CD4-positive, alpha-beta T cell (primary cell): ENCODE data around the gene ARMH3. TPM values are rescaled to one million over a fixed set of nuclear protein-coding genes. Genes with fewer than 3 reads are reported as not detected.

Experiments used
- ATAC-seq: fragments of 200-7000 bp; cut with Tn5 transposase; one replicate; pipeline ENCODE4 v1.10.0; 2022; ENCODE audit warnings: mild to moderate bottlenecking; ENCODE audit not compliant: poor library complexity
- CTCF ChIA-PET: fragments of 350-600 bp; sonication (Branson Sonifier 250); formaldehyde crosslinking; loops from one replicate; lab custom pipeline; 2021; ENCODE audit warnings: antibody characterized with exemption, inconsistent platforms; lab: Charles Lee
- POLR2A ChIA-PET: fragments of 350-600 bp; sonication (Branson Sonifier 250); formaldehyde crosslinking; loops from one replicate; lab custom pipeline; 2021; ENCODE audit warnings: antibody characterized with exemption, inconsistent platforms; lab: Charles Lee
- DNase-seq, 14 experiments: peaks; one replicate each; pipeline ENCODE4 v3.0.0-alpha.2; 2013 to 2020; ENCODE audit warnings: mixed read lengths in 2 of 14
- H3K27ac ChIP-seq, 2 donors: one replicate each; pipeline versions ENCODE4 v1.5.1 to v1.7.0; 2013; ENCODE audit warnings: low read length in 2 of 2, low read depth in 1 of 2, mild to moderate bottlenecking in 1 of 2
- H3K27me3 ChIP-seq, 2 experiments: 1 replicate in 1 of 2; 2 replicates in 1 of 2; pipeline versions ENCODE4 v1.6.1 to v1.7.0; 2013; ENCODE audit warnings: low read length in 2 of 2, control low read depth in 1 of 2, mild to moderate bottlenecking in 1 of 2, moderate library complexity in 1 of 2; ENCODE audit not compliant: insufficient read depth in 2 of 2, control insufficient read depth in 1 of 2
- H3K36me3 ChIP-seq: one replicate; pipeline ENCODE4 v1.6.1; 2013; ENCODE audit warnings: low read length, control low read depth; ENCODE audit not compliant: insufficient read depth
- H3K4me1 ChIP-seq: one replicate; pipeline ENCODE4 v1.6.1; 2013; ENCODE audit warnings: low read length, control low read depth; ENCODE audit not compliant: insufficient read depth
- H3K4me3 ChIP-seq: one replicate; pipeline ENCODE4 v1.5.1; 2013; ENCODE audit warnings: mild to moderate bottlenecking, low read length, moderate library complexity
- H3K9me3 ChIP-seq, 2 experiments: 1 replicate in 1 of 2; 2 replicates in 1 of 2; pipeline versions ENCODE4 v1.6.1 to v1.7.0; 2013; ENCODE audit warnings: low read length in 2 of 2, mild to moderate bottlenecking in 2 of 2, control low read depth in 1 of 2, moderate library complexity in 1 of 2; ENCODE audit not compliant: control insufficient read depth in 1 of 2, insufficient read depth in 1 of 2
- H3K27ac Mint-ChIP-seq: one replicate; pipeline ENCODE4 v1.8.0; 2020; ENCODE audit warnings: mixed read lengths
- H3K27me3 Mint-ChIP-seq: one replicate; pipeline ENCODE4 v1.8.0; 2021; ENCODE audit warnings: mixed read lengths
- H3K36me3 Mint-ChIP-seq: one replicate; pipeline ENCODE4 v1.8.0; 2021; ENCODE audit warnings: low read depth, mixed read lengths
- H3K4me1 Mint-ChIP-seq: one replicate; pipeline ENCODE4 v1.8.0; 2021; ENCODE audit warnings: low read depth, mixed read lengths
- H3K4me3 Mint-ChIP-seq: one replicate; pipeline ENCODE4 v1.8.0; 2020; ENCODE audit warnings: mild to moderate bottlenecking, mixed read lengths
- H3K9me3 Mint-ChIP-seq: one replicate; pipeline ENCODE4 v1.8.0; 2020; ENCODE audit warnings: mixed read lengths
- intact Hi-C, 2 experiments: fragments of 100-400 bp; cut with DNase I in 1 of 2; cut with micrococcal nuclease in 1 of 2; formaldehyde crosslinking; loops; one replicate each; pipeline versions ENCODE4 v1.15.1 to v1.9.0; 2023 to 2025; cut with DNase I, micrococcal nuclease
- total RNA-seq, 174 experiments: library from RNA in 2 of 174; stranded (reverse) in 2 of 174; gene quantifications; one replicate each; pipeline ENCODE4 v1.2.3 and lab custom pipeline; 2021 to 2026
- TF ChIP-seq, protein P1 (sequence below): fragments of 200-600 bp; IDR thresholded peaks from one replicate; pipeline ENCODE4 v1.8.0; 2022; ENCODE audit warnings: antibody characterized with exemption, mild to moderate bottlenecking

ARMH3 gene
- total RNA-seq, 2 experiments from 2014 or later: 17.7 to 18.9 TPM

DNA sequence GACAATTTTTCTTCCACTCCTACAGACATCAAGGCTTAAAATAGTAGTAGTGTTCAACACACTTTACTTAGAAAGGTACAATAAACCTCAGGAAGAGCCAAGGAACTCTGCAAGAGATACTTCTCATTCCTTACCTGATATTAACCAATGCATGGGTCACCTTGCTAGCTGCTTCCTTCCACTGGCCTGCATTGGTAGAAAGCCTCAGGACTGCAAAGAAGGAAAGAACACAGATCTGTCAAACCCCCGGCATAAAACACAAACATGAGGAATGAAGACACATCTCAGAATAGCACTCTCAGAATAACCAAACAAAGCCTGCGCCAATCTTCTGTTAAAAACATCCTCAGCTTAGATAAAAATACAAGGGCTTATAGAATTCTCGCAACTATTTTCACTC lies 116.2 kb downstream of the ARMH3 start:
- no peak for ATAC-seq
- Mint-ChIP-seq H3K4me1 (peaks cover 4% of the 10 kb centered on the region), H3K9me3 (no peaks in the 10 kb centered on the region), H3K27me3 (no peaks in the 10 kb centered on the region), H3K27ac (no peak overlapping the region), H3K36me3 (peaks cover 57% of the 10 kb centered on the region), H3K4me3 (no peak overlapping the region)
- DNase-seq: no peak
- TF ChIP-seq, protein P1, sequence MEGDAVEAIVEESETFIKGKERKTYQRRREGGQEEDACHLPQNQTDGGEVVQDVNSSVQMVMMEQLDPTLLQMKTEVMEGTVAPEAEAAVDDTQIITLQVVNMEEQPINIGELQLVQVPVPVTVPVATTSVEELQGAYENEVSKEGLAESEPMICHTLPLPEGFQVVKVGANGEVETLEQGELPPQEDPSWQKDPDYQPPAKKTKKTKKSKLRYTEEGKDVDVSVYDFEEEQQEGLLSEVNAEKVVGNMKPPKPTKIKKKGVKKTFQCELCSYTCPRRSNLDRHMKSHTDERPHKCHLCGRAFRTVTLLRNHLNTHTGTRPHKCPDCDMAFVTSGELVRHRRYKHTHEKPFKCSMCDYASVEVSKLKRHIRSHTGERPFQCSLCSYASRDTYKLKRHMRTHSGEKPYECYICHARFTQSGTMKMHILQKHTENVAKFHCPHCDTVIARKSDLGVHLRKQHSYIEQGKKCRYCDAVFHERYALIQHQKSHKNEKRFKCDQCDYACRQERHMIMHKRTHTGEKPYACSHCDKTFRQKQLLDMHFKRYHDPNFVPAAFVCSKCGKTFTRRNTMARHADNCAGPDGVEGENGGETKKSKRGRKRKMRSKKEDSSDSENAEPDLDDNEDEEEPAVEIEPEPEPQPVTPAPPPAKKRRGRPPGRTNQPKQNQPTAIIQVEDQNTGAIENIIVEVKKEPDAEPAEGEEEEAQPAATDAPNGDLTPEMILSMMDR: no peak
- H3K9me3 ChIP-seq: no peaks in the 10 kb centered on the region
- H3K36me3 ChIP-seq: peaks cover 18% of the 10 kb centered on the region
- no peaks in the 10 kb centered on the region for H3K4me1 ChIP-seq
- CTCF ChIA-PET: interaction anchor here (1.0 kb wide), 1 partner anchor 13 kb away, joined by 3 read pairs; no protein-coding TSS in a partner anchor
- no peaks in the 10 kb centered on the region for H3K27me3 ChIP-seq
- intact Hi-C loops: no loop called here
- H3K27ac ChIP-seq: no peak overlapping the region
- POLR2A ChIA-PET: no interaction called here
- H3K4me3 ChIP-seq: no peak overlapping the region

DNA sequence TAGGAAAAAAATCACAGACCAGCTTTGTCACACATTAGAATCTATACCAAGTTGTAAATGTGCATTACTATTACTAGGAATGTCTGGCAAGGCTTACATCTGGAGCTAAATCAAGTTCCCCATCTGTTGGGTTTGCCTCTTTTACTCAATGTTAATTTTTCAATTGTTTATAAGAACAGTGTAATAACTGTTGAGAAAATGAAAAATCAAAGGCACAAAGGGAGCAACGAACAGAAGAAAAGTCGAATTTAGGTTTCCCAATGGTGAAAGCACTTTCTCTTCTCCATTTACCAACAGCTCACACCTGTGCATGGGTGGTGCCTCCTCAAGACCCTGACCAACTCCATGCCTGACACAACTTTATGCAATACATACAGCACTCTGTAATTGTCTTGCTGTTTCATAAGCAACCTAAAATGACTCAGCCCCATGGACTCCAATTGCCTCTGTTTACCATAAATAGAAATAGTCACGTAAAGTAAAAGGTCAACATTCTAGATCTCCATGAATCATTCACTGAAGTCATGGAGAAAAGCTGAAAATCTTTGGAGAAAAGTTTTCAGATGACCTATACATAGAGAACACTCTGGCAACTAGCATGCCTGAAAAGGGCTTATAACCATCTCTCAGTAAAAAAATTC lies 116.8 kb downstream of the ARMH3 start:
- peaks cover 63% of the 10 kb centered on the region for H3K36me3 Mint-ChIP-seq
- TF ChIP-seq, protein P1: no peak
- no peaks in the 10 kb centered on the region for H3K27me3 Mint-ChIP-seq
- CTCF ChIA-PET: interaction anchor here (1.0 kb wide), 1 partner anchor 12 kb away, joined by 3 read pairs; no protein-coding TSS in a partner anchor
- Histone ChIP-seq H3K4me1 (no peaks in the 10 kb centered on the region), H3K27ac (no peak overlapping the region), H3K9me3 (no peaks in the 10 kb centered on the region), H3K4me3 (no peak overlapping the region), H3K27me3 (no peaks in the 10 kb centered on the region), H3K36me3 (peaks cover 18% of the 10 kb centered on the region)
- POLR2A ChIA-PET: no interaction called here
- DNase-seq (no peak), ATAC-seq (no peak)
- H3K27ac Mint-ChIP-seq: no peak overlapping the region
- H3K9me3 Mint-ChIP-seq: no peaks in the 10 kb centered on the region
- no peak overlapping the region for H3K4me3 Mint-ChIP-seq
- intact Hi-C loops: no loop called here
- peaks cover 8% of the 10 kb centered on the region for H3K4me1 Mint-ChIP-seq

DNA sequence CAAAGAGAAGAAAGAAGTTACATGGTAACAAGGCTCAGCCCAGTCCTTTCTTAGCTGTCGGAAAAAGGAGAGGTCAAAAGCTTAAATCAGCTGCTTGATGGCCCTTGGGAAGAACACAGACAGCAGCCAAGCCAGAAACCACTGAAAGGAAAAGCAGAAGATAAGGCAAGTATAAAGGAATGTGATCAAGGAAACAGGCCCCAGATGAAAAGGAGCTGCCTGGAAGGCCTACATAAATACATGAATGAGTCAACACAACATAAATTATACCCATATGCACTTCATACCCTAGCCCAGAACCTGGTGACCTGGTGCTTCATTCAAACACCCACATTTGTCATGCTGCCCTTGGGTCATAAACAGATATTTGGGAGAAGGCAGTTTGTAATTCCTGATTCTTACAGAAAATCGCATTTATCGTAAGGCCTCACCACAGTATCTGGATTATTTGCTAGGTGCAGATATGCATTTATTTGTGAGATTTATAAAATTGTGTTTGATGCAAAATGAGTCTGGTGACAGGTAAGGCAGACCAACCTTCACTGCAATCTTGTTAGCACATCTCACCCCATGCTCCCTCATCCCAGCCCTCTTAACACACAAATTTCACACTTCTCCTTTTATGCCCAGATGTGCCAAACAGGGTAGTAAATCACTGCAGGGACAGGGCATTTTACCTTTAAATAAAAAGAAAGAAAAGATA lies 117.5 kb downstream of the ARMH3 start:
- H3K4me1 Mint-ChIP-seq: peaks cover 15% of the 10 kb centered on the region

More for the DNA sequence above, 117.5 kb downstream of the ARMH3 start:
- ChIA-PET POLR2A (no interaction called here), CTCF (interaction anchor here (0.6 kb wide), 1 partner anchor 24 kb away, joined by 3 read pairs; no protein-coding TSS in a partner anchor)
- H3K9me3 Mint-ChIP-seq: no peaks in the 10 kb centered on the region
- Histone ChIP-seq H3K4me1 (no peaks in the 10 kb centered on the region), H3K9me3 (no peaks in the 10 kb centered on the region), H3K27ac (no peak overlapping the region), H3K27me3 (no peaks in the 10 kb centered on the region), H3K36me3 (peaks cover 18% of the 10 kb centered on the region), H3K4me3 (no peak overlapping the region)
- ATAC-seq (no peak), DNase-seq (no peak)
- no peak overlapping the region for H3K27ac Mint-ChIP-seq
- H3K27me3 Mint-ChIP-seq: no peaks in the 10 kb centered on the region
- H3K4me3 Mint-ChIP-seq: no peak overlapping the region
- intact Hi-C loops: no loop called here
- TF ChIP-seq, protein P1: no peak
- H3K36me3 Mint-ChIP-seq: peaks cover 66% of the 10 kb centered on the region
